Measurements from ENCODE around the gene THBS1.

The THBS1 gene

GRCh38 chr15:39565851-39566250 lies 15.0 kb upstream of the THBS1 start:
- no peak overlapping the region for H3K4me3 ChIP-seq (ENCODE audit: low read depth, low read length)
- no peak for DNase-seq (ENCODE audit: low read depth)
- TF ChIP-seq CTCF (IDR thresholded peaks at IDR 0.05; ENCODE audit: control insufficient read depth, extremely low read depth, insufficient read depth): no peak

GRCh38 chr15:39573287-39573686 lies 7.6 kb upstream of the THBS1 start:
- no peak overlapping the region for H3K4me3 ChIP-seq (ENCODE audit: low read depth, low read length)
- DNase-seq (ENCODE audit: low read depth): no peak
- no peak for TF ChIP-seq CTCF (IDR thresholded peaks at IDR 0.05; ENCODE audit: control insufficient read depth, extremely low read depth, insufficient read depth)

- DNase-seq (ENCODE audit: low read depth): no peak
Measured at GRCh38 chr15:39573844-39574243, 7.0 kb upstream of the THBS1 start.

GRCh38 chr15:39574427-39574826 lies 6.5 kb upstream of the THBS1 start:
- no peak overlapping the region for H3K4me3 ChIP-seq (ENCODE audit: low read depth, low read length)
- DNase-seq (ENCODE audit: low read depth): no peak
- TF ChIP-seq CTCF (IDR thresholded peaks at IDR 0.05; ENCODE audit: control insufficient read depth, extremely low read depth, insufficient read depth): no peak

More at GRCh38 chr15:39573844-39574243, 7.0 kb upstream of the THBS1 start:
- H3K4me3 ChIP-seq (ENCODE audit: low read depth, low read length): no peak overlapping the region
- TF ChIP-seq CTCF (IDR thresholded peaks at IDR 0.05; ENCODE audit: control insufficient read depth, extremely low read depth, insufficient read depth): no peak

- H3K4me3 ChIP-seq (ENCODE audit: low read depth, low read length): no peak overlapping the region
- no peak for TF ChIP-seq CTCF (IDR thresholded peaks at IDR 0.05; ENCODE audit: control insufficient read depth, extremely low read depth, insufficient read depth)
- DNase-seq (ENCODE audit: low read depth): peak; percentile 84
Measured at GRCh38 chr15:39575180-39575579, 5.7 kb upstream of the THBS1 start.

- no peak overlapping the region for H3K4me3 ChIP-seq (ENCODE audit: low read depth, low read length)
Measured at GRCh38 chr15:39578851-39579486, 1.9 kb upstream of the THBS1 start.

More at GRCh38 chr15:39578851-39579486, 1.9 kb upstream of the THBS1 start:
- DNase-seq (ENCODE audit: low read depth): no peak
- TF ChIP-seq CTCF (IDR thresholded peaks at IDR 0.05; ENCODE audit: control insufficient read depth, extremely low read depth, insufficient read depth): no peak

Data from LNCaP clone FGC (cell line).